Peyer's patch (tissue), 4 donors: ENCODE results near the gene CXCL16.
"Not testable (repeated sequence)": the region's sequence is repeated elsewhere in the genome, so short reads cannot be mapped to it uniquely, and the experiment has no call there.

Experiments used
- POLR2A ChIP-seq, 2 donors: fragments of 450-650 bp; IDR thresholded peaks; one replicate each; pipeline ENCODE4 v1.5.1; 2017; ENCODE audit warnings: antibody characterized with exemption in 2 of 2, mild to moderate bottlenecking in 2 of 2, moderate library complexity in 2 of 2
- TF ChIP-seq, protein P1 (sequence below), 6 experiments: fragments of 450-650 bp in 4 of 6; fragments of 200-600 bp in 2 of 6; sonication (generic) in 1 of 6; IDR thresholded peaks; one replicate each; pipeline ENCODE4 v1.5.1; 2017 to 2019; ENCODE audit warnings: antibody characterized with exemption in 6 of 6, mild to moderate bottlenecking in 3 of 6, moderate library complexity in 1 of 6

DNA sequence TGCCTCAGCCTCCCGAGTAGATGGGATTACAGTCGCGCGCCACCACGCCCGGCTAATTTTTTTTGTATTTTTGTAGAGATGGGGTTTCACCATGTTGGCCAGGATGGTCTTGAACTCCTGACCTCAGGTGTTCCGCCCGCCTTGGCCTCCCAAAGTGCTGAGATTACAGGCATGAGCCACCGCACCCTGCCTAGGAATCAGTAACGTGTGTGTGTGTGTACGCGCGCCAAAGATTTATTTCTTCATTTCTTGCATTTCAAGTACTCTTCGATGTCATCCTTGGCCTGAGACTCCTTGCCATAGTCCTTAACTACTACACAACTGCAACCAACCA lies 35.2 kb downstream of the CXCL16 start:
- TF ChIP-seq, protein P1, sequence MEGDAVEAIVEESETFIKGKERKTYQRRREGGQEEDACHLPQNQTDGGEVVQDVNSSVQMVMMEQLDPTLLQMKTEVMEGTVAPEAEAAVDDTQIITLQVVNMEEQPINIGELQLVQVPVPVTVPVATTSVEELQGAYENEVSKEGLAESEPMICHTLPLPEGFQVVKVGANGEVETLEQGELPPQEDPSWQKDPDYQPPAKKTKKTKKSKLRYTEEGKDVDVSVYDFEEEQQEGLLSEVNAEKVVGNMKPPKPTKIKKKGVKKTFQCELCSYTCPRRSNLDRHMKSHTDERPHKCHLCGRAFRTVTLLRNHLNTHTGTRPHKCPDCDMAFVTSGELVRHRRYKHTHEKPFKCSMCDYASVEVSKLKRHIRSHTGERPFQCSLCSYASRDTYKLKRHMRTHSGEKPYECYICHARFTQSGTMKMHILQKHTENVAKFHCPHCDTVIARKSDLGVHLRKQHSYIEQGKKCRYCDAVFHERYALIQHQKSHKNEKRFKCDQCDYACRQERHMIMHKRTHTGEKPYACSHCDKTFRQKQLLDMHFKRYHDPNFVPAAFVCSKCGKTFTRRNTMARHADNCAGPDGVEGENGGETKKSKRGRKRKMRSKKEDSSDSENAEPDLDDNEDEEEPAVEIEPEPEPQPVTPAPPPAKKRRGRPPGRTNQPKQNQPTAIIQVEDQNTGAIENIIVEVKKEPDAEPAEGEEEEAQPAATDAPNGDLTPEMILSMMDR (IDR thresholded peaks at IDR 0.05) = not testable (repeated sequence)
- not testable (repeated sequence) for TF ChIP-seq POLR2A (IDR thresholded peaks at IDR 0.05)
